ENCODE measurements around the gene SLC38A7. TPM values are rescaled to one million over a fixed set of nuclear protein-coding genes. Genes with fewer than 3 reads are reported as not detected.

Gene SLC38A7
- total and polyA plus RNA-seq, 2 donors (not counting 1 experiment from before 2014, with no cell fraction given) = 8.3 to 23.9 TPM

- no peak overlapping the region for H3K9ac ChIP-seq (ENCODE audit: low read length)
- H3K4me1 ChIP-seq (ENCODE audit: control insufficient read depth in 2 of 2, insufficient read depth in 2 of 2, low read length in 2 of 2) = no peaks in the 10 kb centered on the region
- H3K9me3 Mint-ChIP-seq (ENCODE audit: insufficient read depth) = no peaks in the 10 kb centered on the region
- H3K27ac ChIP-seq (ENCODE audit: low read length in 2 of 2) = no peak overlapping the region
- ATAC-seq (ENCODE audit: low read depth) (no peak), DNase-seq (no peak)
- H3K79me2 ChIP-seq (ENCODE audit: control insufficient read depth, insufficient read depth, low read length) = no peaks in the 10 kb centered on the region
- H3K4me2 ChIP-seq (replicated peaks; ENCODE audit: low read depth, low read length, poor library complexity, severe bottlenecking) = no peak overlapping the region
- H3K4me3 ChIP-seq (ENCODE audit: control extremely low read depth in 1 of 5, extremely low read depth in 1 of 5, insufficient read depth in 1 of 5, low read depth in 2 of 5, low read length in 4 of 5) = no peak overlapping the region
- no peak overlapping the region for H3K27ac Mint-ChIP-seq
- WGBS (ENCODE audit: insufficient coverage) = 93% methylated on average over 2 of the region's 8 CpGs
- no peaks in the 10 kb centered on the region for H3K36me3 ChIP-seq (replicated peaks in 1 of 2; ENCODE audit: control extremely low read depth in 1 of 2, control insufficient read depth in 1 of 2, extremely low read depth in 1 of 2, insufficient read depth in 2 of 2, low read length in 1 of 2)
- H3K27me3 Mint-ChIP-seq = peaks cover 3% of the 10 kb centered on the region
- no peaks in the 10 kb centered on the region for H4K20me1 ChIP-seq (ENCODE audit: control insufficient read depth, insufficient read depth, low read length, poor library complexity, severe bottlenecking)
- ChIA-PET CTCF (no interaction called here), POLR2A (no interaction called here)
- no peak for TF ChIP-seq EZH2 (IDR thresholded peaks at IDR 0.05; ENCODE audit: borderline replicate concordance, insufficient read depth, low read depth, low read length, poor library complexity, severe bottlenecking)
- TF ChIP-seq CTCF (IDR thresholded peaks at IDR 0.05) = no peak
- no peak overlapping the region for H3K4me3 Mint-ChIP-seq
- no peaks in the 10 kb centered on the region for H3K27me3 ChIP-seq (replicated peaks in 1 of 4; ENCODE audit: control extremely low read depth in 1 of 4, control insufficient read depth in 3 of 4, insufficient read depth in 4 of 4, low read length in 3 of 4)
- intact Hi-C loops (cut with micrococcal nuclease) = no loop called here
- H3K4me1 Mint-ChIP-seq = no peaks in the 10 kb centered on the region
- no peaks in the 10 kb centered on the region for H3K9me3 ChIP-seq (ENCODE audit: control extremely low read depth in 1 of 3, control insufficient read depth in 2 of 3, insufficient read depth in 1 of 3, low read length in 2 of 3)
- H2AFZ ChIP-seq (ENCODE audit: insufficient read depth, low read depth, low read length, poor library complexity, severe bottlenecking) = no peak overlapping the region
These were observed 39.6 kb downstream of the SLC38A7 start for GRCh38 chr16:58644765-58645487.

GRCh38 chr16:58644108-58644507 lies 40.5 kb downstream of the SLC38A7 start:
- Histone ChIP-seq H3K9ac (ENCODE audit: low read length) (no peak overlapping the region), H2AFZ (ENCODE audit: insufficient read depth, low read depth, low read length, poor library complexity, severe bottlenecking) (no peak overlapping the region), H3K27me3 (replicated peaks in 1 of 4; ENCODE audit: control extremely low read depth in 1 of 4, control insufficient read depth in 3 of 4, insufficient read depth in 4 of 4, low read length in 3 of 4) (no peaks in the 10 kb centered on the region), H3K4me3 (ENCODE audit: control extremely low read depth in 1 of 5, extremely low read depth in 1 of 5, insufficient read depth in 1 of 5, low read depth in 2 of 5, low read length in 4 of 5) (no peak overlapping the region), H3K79me2 (ENCODE audit: control insufficient read depth, insufficient read depth, low read length) (no peaks in the 10 kb centered on the region), H3K4me1 (ENCODE audit: control insufficient read depth in 2 of 2, insufficient read depth in 2 of 2, low read length in 2 of 2) (no peaks in the 10 kb centered on the region), H3K27ac (ENCODE audit: low read length in 2 of 2) (no peak overlapping the region), H3K9me3 (ENCODE audit: control extremely low read depth in 1 of 3, control insufficient read depth in 2 of 3, insufficient read depth in 1 of 3, low read length in 2 of 3) (no peaks in the 10 kb centered on the region), H3K4me2 (replicated peaks; ENCODE audit: low read depth, low read length, poor library complexity, severe bottlenecking) (no peak overlapping the region), H3K36me3 (replicated peaks in 1 of 2; ENCODE audit: control extremely low read depth in 1 of 2, control insufficient read depth in 1 of 2, extremely low read depth in 1 of 2, insufficient read depth in 2 of 2, low read length in 1 of 2) (no peaks in the 10 kb centered on the region), H4K20me1 (ENCODE audit: control insufficient read depth, insufficient read depth, low read length, poor library complexity, severe bottlenecking) (no peaks in the 10 kb centered on the region)
- Mint-ChIP-seq H3K27ac (no peak overlapping the region), H3K9me3 (ENCODE audit: insufficient read depth) (no peaks in the 10 kb centered on the region), H3K4me1 (no peaks in the 10 kb centered on the region), H3K27me3 (peaks cover 5% of the 10 kb centered on the region), H3K4me3 (no peak overlapping the region)
- intact Hi-C loops (cut with micrococcal nuclease) = no loop called here
- POLR2A ChIA-PET = no interaction called here
- no peak for TF ChIP-seq CTCF (IDR thresholded peaks at IDR 0.05)
- no peak for TF ChIP-seq EZH2 (IDR thresholded peaks at IDR 0.05; ENCODE audit: borderline replicate concordance, insufficient read depth, low read depth, low read length, poor library complexity, severe bottlenecking)
- WGBS (ENCODE audit: insufficient coverage) = 76% methylated on average over 5 of the region's 5 CpGs
- CTCF ChIA-PET = interaction anchor here (0.6 kb wide), 1 partner anchor 18 kb away, joined by 4 read pairs; no protein-coding TSS in a partner anchor
- DNase-seq (no peak), ATAC-seq (ENCODE audit: low read depth) (no peak)

All from B cell (primary cell).